Adipose tissue (tissue), 3 donors: ENCODE measurements around the gene ERICH2. TPM values are rescaled to one million over a fixed set of nuclear protein-coding genes. Genes with fewer than 3 reads are reported as not detected.
"Not testable (repeated sequence)": the region's sequence is repeated elsewhere in the genome, so short reads cannot be mapped to it uniquely, and the experiment has no call there.

Experiments used
- H3K27ac ChIP-seq: one replicate; pipeline ENCODE4 v1.5.1; 2013; ENCODE audit warnings: low read depth, low read length
- WGBS, 3 donors: extraction: QIAGEN DNeasy Blood & Tissue Kit; methylation state at CpG; one replicate each; pipeline ENCODE4 v1.1.7; 2013; 5-methylcytosine and 5-hydroxymethylcytosine counted together
- polyA plus RNA-seq, 3 donors: library from polyadenylated mRNA; stranded (reverse); fragments of 200-250 nt; gene quantifications; one replicate each; pipeline ENCODE4 v1.2.3, GENCODE V29; 2013
- donor health status: healthy with polysubstance abuse.
- donor health status: Bipolar disorder and iron deficiency.
- donor health status: healthy.

The ERICH2 gene
- polyA plus RNA-seq: 1 to 10 TPM in 2 of 3 donors, under 1 TPM in 1; 0.54 to 1.6 (median 1.5) TPM

GRCh38 chr2:170770008-170770605 is at the start of gene ERICH2:
Gene ERICH2 (plus strand): TSS chr2:170770378. CDS start chr2:170770682, 304 bp downstream.
- 2 to 5% (median 5%) methylated on average over 13 of the region's 13 CpGs for WGBS, 3 donors
- no peak within 1 kb of the TSS for H3K27ac ChIP-seq

- WGBS, 3 donors: 82 to 86% (median 85%) methylated on average over 3 of the region's 3 CpGs
- no peak overlapping the region for H3K27ac ChIP-seq
Measured at GRCh38 chr2:170721678-170722077, 48.5 kb upstream of the ERICH2 start.

- H3K27ac ChIP-seq: no peak overlapping the region
Measured at GRCh38 chr2:170722301-170722700, 47.9 kb upstream of the ERICH2 start.

- no peak overlapping the region for H3K27ac ChIP-seq
- 48 to 71% (median 69%) methylated on average over 2 of the region's 2 CpGs for WGBS, 3 donors
Measured at GRCh38 chr2:170723446-170723958, 46.7 kb upstream of the ERICH2 start.

GRCh38 chr2:170733798-170734600 is 36.2 kb upstream of the ERICH2 start:
- no peak overlapping the region for H3K27ac ChIP-seq
- WGBS, 3 donors: 0 to 50% (median 0%) methylated on average over 1 of the region's 1 CpG

GRCh38 chr2:170734601-170735000 is 35.6 kb upstream of the ERICH2 start:
- 72 to 83% (median 79%) methylated on average over 2 of the region's 2 CpGs for WGBS, 3 donors

GRCh38 chr2:170736628-170737027 is 33.5 kb upstream of the ERICH2 start:
- no peak overlapping the region for H3K27ac ChIP-seq
- 23 to 43% (median 37%) methylated on average over 1 of the region's 1 CpG for WGBS, 3 donors

More at GRCh38 chr2:170734601-170735000, 35.6 kb upstream of the ERICH2 start:
- not testable (repeated sequence) for H3K27ac ChIP-seq

GRCh38 chr2:170737406-170737805 is 32.8 kb upstream of the ERICH2 start:
- WGBS, 3 donors: 91 to 99% (median 93%) methylated on average over 2 of the region's 2 CpGs
- H3K27ac ChIP-seq: no peak overlapping the region

GRCh38 chr2:170737821-170738220 is 32.4 kb upstream of the ERICH2 start:
- H3K27ac ChIP-seq: no peak overlapping the region
- WGBS, 3 donors: 69 to 94% (median 88%) methylated on average over 4 of the region's 4 CpGs

GRCh38 chr2:170739048-170739447 is 31.1 kb upstream of the ERICH2 start:
- 65 to 76% (median 74%) methylated on average over 3 of the region's 3 CpGs for WGBS, 3 donors
- H3K27ac ChIP-seq: no peak overlapping the region

GRCh38 chr2:170739507-170740046 is 30.6 kb upstream of the ERICH2 start:
- H3K27ac ChIP-seq: no peak overlapping the region
- WGBS, 3 donors: 85 to 89% (median 87%) methylated on average over 3 of the region's 3 CpGs

GRCh38 chr2:170740660-170741059 is 29.5 kb upstream of the ERICH2 start:
- WGBS, 3 donors: 75 to 93% (median 82%) methylated on average over 4 of the region's 4 CpGs
- H3K27ac ChIP-seq: no peak overlapping the region

GRCh38 chr2:170742000-170742399 is 28.2 kb upstream of the ERICH2 start:
- no peak overlapping the region for H3K27ac ChIP-seq
- 86 to 92% (median 90%) methylated on average over 3 of the region's 3 CpGs for WGBS, 3 donors

- no peak overlapping the region for H3K27ac ChIP-seq
- 79 to 87% (median 86%) methylated on average over 6 of the region's 6 CpGs for WGBS, 3 donors
Measured at GRCh38 chr2:170742896-170743529, 27.2 kb upstream of the ERICH2 start.

- 58 to 68% (median 62%) methylated on average over 8 of the region's 8 CpGs for WGBS, 3 donors
- H3K27ac ChIP-seq: no peak overlapping the region
Measured at GRCh38 chr2:170743530-170744239, 26.5 kb upstream of the ERICH2 start.

- WGBS, 3 donors: 61 to 90% (median 61%) methylated on average over 14 of the region's 14 CpGs
- H3K27ac ChIP-seq: no peak overlapping the region
Measured at GRCh38 chr2:170744248-170745002, 25.8 kb upstream of the ERICH2 start.

- 34 to 66% (median 40%) methylated on average over 6 of the region's 6 CpGs for WGBS, 3 donors
- no peak overlapping the region for H3K27ac ChIP-seq
Measured at GRCh38 chr2:170745305-170745704, 24.9 kb upstream of the ERICH2 start.

- H3K27ac ChIP-seq: no peak overlapping the region
- WGBS, 3 donors: 52 to 68% (median 64%) methylated on average over 4 of the region's 4 CpGs
Measured at GRCh38 chr2:170747921-170748320, 22.3 kb upstream of the ERICH2 start.
